ENCODE measurements around the gene SLC37A1.

DNA sequence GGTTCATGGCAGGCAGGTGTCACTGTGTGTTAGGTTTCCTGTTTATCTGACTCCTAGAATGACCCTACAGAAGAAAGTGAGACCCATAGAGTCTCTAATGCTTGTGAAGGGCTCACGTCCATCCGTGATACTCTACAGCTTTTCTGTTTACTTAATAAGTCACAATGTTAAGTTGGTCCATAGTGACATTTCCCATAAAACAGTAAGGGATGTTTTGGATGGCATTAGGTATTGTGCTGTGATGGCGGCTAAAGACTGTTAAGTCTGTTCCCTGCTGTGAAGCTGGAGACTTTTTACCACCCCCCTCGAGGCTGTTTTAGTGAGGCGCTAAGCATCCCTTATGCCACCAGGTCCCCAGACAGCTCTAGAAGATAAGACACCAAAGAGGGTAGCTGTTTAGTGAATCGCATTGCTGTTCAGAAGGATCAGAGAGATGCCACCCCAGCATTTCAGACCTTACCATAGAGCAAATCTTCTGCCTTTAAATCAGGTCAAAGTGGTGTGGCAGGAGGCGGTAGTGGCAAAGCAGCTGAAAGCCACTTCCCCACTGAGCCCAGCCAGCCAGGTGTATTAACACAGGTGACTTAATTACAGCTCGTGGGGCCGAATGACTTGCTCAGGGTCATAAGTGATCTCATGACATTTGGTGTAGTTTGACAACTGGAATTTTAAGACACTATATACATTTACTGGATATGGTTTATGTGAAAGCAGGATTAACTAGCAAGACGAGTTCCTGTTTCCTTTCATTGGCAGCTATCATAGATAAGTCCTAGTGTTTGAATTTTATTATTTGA lies 25.0 kb downstream of the SLC37A1 start:
- no peak for TF ChIP-seq CTCF (IDR thresholded peaks at IDR 0.05; ENCODE audit: insufficient read depth, low read length)
- no peak for TF ChIP-seq POLR2AphosphoS5 (IDR thresholded peaks at IDR 0.05; ENCODE audit: low read depth)
- no peak for TF ChIP-seq GABPA (IDR thresholded peaks at IDR 0.05; ENCODE audit: low read depth)
- no peak for TF ChIP-seq SPI1 (IDR thresholded peaks at IDR 0.05; ENCODE audit: borderline replicate concordance, low read depth)
